HG03103 (cell line): ENCODE measurements around the gene ETV6.

ENCODE experiments used
- ATAC-seq: cut with Tn5 transposase; IDR thresholded peaks from one replicate; pipeline ENCODE4 v1.9.1; 2021; ENCODE audit warnings: low read depth; ENCODE audit not compliant: unreplicated experiment

ETV6 gene

DNA sequence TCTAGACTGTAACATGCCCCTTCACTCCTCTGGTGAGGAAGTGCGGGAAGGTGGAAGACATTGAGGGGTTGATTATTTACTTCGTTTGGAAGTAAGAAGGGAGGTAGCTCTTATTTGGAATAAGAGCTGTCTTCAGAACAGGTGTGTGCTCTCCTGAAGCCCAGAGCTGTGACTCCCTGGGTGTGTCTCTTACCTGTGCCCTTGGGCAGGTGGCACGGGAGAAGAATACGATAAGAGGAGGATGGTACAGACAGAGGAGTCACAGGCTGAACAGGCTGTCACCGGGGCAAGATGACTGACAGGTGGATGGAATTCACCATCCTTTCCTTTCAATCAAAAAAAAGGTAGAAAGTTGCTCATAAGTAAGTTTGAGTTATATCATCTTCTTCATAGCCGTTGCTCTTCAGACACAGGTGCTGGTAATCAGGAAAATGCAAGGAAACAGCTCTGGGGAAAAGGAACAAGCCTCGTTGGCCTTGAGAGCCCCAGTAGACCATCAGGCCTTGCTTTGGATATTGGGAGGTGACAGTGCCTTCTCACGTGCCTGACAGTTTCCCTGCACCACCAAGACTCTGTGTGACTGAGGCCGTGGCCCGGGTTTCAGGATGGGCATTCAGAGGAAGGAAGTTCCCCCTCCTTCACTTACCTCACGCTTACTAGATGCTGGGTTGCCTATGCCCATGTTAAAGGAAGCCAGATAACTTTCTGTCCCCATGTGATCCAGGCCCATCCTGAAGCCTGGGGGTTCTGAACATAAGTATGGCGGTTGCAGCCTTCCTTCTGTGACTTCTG lies 120.4 kb downstream of the ETV6 start:
- no peak for ATAC-seq

DNA sequence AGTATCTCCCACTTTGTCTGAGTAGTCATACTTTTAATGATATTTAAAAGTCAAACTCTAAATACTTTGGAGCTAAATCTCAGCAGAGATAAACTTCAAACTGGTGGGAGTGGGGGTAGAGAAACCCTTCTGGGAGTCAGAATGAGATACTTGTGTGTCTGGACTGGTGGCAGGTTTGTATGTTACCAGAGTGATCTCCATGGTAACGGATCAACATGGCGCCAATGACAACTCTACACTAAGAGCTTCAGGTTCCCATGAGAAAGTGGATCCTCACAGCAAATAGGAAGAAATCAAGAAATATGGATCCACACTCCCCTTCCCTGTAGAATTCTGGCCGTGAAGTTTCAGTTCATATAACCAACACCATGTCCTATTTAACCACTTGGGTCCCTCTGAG lies 121.9 kb downstream of the ETV6 start:
- no peak for ATAC-seq

DNA sequence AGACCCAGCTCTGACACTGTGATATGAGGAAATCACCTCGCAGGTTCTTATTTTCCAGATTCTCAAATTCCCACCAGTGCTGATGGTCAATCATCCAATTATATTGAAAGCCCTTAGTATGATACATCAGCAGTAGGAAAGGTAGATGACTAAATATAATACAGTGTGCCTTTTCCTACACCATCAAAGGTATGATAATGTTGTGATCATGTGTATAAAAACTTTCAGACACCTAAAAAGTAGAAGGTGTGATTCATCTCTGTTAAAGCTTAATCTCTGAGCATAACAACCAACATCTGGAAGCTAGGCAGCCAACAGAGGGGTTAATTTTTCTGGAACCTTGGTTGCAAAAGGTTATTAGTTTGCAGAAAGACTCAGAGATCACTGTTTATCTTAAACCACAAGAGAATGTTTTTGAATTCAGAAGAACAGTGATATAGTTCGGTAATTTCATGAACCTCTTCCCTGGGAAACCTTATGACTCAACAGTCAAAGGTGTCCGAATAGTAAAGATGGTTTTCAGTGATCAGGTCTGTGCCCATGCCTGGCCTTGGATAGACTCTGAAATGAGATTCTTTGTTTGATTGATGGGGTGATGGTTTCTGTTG lies 122.5 kb downstream of the ETV6 start:
- ATAC-seq, result no peak

DNA sequence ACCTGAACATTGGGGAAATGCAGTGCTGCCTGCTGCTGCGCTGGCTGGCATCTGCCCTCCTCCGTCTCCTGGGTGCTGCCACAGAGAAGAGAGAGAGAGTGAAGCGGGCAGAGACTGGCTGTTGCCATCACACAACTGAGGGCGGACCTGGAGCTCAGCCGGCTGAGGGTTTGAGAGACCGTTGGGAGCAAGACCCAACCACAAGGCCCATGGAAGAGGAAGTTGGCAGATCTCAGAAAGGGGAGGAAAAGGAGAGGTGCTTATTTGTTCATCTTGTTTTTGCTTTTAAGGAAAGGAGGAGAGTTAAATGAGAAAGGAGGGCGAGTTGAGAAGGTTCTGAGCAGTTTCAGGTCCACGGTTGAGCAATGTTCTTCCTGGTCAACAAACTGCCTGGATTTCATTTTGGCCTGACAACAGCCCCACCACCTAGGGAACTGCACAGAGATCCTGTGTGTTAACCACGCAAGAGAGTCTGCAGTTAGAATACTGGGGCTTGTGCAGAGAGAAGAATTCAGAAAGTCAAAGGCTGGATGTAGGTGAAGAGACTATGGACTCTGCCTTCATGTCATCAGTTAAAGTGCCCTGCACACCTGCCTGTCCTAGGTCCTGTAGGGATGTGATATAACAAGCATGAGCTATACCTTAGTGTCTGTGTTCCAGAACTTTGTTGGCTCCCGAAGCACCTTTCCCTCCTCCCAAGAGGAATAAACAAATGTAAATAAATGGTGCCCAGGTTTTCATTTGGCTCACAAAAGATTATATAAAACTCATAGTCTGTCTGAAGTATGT lies 124.6 kb downstream of the ETV6 start:
- ATAC-seq, result no peak

DNA sequence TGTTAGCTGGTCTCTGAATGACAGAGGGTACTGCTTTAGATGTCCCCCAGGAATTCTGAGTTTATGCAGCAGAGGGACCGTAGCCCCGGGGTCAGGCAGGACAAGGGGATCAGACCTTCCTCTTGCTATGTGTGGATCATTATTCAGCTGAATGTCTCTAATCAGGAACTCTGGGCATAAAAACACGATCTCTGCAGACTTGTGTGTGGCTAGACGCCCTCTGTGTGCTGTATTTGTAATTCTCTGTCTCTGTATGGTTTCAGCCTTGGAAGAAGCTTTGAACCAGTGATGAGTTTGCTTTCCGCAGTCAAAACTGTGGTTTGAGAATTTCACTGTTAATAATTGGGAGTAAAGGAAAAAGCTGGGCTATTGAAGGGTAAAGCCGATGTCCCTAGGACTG lies 125.3 kb downstream of the ETV6 start:
- no peak for ATAC-seq

DNA sequence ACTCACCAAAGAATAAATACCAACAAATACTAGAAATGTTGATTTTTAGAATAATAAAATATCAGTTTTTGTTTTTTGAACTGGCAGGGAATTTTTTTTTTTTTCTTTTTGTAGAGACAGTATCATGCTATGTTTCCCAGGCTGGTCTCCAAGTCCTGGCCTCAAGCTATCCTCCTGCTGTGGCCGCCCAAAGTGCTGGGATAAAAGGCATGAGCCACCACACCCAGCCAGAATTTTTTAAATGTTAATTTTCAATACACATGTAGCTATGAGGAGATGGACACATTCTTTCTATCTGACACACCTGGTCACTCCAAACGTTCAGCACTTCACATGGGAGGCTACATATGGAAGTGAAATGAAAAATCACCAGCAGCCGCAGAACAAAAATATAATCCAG lies 126.8 kb downstream of the ETV6 start:
- no peak for ATAC-seq

DNA sequence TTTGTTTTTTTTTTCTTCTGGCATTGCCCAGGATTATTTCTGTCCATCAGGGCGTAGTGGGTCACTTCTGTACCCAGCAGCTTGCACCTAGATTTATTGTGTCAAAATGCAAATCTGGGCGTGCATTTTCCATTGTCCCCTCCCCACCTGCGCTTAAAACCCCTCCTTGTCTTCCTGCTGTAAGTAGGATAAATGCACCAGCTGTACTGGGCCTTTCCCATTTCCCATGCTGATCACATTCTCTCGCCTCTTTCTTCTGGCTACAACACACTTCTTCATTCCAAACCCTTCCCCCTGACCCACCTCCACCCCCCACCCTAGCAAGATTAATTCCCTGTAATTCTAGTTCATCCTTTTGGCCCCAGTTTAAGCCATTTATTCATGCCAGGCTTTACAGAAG lies 128.0 kb downstream of the ETV6 start:
- no peak for ATAC-seq

DNA sequence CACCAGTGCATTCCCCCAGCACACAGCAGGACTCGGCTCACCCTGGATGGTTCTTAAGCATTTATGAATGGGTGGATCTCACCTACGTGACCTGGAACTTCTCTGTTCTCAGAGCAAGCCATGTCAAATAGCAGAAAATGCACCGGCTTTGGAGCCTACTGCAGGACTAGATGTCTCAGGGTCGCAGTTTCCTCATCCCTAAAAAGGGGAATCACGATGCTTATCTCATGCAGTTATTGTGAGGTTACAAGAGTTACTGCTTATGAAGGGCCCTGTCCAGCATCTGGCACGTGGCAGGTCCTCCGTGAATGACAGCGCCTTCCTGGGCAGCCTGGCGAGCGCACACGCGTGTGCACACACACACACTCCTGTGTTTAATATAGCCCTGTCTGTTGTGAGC lies 128.5 kb downstream of the ETV6 start:
- ATAC-seq, result no peak

DNA sequence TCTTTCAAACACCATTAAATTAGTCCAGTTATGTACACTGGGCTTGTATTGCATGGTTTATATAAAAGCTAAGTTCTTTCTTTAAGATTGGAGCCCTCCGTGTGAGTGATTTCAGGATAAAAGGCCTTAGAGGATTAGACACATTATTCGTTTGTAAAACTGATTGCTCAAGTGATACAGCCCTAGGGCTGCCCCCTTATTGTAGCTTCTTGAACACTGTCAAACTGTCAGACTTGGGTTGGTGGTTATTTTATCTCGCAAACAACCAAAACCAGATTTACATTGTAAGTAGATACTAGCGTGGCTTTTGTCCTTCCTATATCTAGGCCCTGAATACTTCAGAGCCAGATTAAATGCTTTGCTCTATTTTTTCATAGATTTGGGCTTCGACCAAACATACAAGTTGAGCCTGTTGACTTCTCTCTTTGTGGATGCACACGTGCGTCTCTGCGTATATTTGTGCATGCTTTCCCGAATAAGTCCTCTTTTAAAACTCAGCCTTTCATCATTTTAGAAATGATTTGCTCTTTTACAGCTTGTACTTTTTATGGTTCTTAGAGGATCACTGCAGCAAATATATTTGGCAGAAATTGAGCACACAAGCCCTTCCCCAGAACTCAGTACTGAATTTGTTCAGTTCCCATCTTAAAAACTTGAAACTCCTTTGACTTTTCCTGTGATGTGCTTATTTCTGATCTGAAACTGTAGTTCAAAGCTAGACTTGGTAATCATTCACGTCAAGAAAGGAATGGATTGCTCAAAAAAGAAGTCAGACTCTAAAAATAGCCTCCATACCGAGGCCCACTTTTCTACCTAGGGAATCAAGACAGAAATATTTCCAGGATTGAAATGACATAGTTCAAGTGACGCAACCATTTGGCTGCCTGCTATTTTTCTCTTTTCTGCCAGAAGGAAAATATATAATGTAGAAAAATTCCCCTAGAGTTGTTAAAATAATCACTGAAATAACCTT lies 129.5 kb downstream of the ETV6 start:
- ATAC-seq, result no peak

DNA sequence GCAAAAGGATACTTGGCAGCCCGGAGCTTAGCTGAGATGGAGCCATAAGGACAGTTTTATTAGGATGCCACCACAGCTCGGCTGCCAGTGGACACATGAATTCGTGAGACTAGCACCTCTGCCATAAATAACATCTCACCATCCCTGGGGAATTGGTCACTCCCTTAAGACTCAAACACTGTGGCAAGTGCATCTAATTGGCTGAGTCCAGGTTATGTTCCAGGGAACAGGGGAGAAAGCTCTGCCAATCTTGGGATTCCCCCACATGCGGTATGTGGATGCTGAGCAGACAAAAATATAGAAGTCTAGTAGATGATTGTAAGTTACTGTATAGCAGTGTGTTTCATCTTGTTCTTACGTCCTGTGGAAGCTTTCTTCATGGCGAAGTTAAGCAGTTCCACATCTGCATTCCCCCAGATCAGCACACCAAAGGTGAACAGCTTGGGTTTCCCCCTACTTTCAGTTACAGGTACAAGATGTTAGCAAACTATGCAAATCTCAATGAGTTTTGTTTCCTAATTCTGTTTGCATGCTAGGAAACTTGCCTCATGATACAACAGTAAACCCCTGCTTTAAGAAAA lies 131.1 kb downstream of the ETV6 start:
- peak; percentile 76 for ATAC-seq

DNA sequence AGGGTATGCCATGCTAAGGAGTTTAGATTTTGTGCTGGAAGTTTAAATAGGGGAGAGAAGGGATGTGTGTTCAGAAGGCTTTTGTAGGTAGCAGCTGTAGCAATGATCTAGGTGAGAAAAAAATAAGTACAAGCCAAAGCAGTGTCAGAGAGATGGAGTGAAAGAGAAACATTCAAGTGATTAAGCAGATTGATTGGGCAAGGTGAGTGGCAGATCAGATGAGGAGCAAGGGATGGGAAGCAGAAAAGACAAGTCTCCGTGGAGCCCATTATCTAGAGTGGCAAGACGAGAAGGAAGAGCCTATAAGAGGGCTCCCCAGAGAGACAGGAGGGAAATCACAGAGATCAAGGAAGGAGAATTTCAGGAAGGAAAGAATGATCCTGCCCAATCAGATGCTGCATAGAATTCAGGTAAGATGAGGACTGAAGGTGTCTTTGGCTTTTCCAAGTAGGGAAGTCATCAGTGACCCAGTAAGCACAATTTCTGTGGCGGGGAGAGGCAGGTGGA lies 133.5 kb downstream of the ETV6 start:
- no peak for ATAC-seq

DNA sequence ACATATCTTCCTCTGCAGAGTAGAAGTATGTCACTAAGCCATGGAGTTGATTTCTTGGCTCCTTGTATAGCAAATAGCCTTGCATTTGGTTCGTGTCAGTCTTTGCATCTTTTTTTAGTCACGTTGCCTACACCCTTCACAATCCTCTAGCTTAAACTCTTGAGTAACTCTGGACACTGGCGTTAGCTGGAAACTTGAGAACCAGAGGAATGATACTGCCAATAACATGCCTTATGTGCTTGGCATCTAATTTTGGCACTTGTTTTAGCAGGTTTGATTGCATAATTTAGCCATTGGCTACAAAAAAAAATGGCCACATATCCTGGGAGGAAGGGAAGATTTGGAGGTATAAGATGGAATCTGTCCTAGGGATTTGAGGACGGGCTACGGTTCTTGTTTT lies 136.2 kb downstream of the ETV6 start:
- ATAC-seq, result no peak

DNA sequence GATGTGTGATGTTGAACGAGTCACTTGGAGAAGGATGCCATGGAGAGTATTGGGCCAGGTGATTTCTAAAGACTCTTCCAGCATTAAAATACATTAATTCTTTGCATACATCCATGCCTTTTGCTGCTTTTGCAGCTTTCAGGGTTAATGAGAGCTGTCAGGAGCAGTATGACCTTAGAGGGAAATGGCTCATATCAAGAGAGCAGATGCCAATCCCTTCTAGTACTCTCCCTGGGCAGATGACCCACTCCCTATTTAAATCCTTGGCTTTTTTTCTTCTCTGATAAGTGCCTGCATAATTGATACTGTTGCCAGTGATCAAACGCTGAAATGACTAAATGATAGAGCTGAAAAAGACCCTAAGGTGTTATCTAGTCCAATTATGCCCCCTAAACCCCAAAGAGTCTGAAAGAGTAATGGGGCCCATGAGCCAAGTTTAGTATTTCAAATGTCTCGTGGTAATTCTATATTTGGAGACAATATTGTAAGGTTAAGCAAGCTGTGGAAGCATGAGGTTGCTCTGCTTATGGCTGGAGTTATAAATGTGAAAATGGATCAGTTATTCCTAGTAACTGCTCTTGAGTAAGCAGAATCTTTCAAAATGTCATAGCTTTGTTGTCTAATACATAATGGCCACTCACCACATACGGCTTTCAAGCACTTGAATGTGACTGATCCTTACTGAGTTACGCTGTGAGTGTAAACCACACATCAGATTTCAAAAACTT lies 137.3 kb downstream of the ETV6 start:
- no peak for ATAC-seq

DNA sequence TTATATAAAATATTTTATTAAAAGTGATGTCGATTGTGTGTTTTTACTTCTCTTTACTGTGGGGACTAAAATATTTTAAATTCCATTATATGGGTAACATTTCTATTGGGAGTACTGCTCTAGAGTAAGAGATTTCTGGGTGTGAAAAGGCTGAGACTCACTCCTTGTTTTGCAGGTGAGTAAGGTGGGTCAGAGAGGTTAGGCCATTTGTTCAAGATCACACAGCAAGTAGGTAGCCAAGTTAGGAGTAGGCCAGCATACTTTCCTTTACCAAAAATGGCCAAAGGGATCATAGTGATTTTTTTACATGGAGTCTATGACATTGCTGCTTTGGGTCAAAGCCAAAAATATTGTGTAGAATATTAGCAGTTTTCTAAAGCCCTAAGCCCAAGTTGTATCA lies 138.0 kb downstream of the ETV6 start:
- no peak for ATAC-seq

DNA sequence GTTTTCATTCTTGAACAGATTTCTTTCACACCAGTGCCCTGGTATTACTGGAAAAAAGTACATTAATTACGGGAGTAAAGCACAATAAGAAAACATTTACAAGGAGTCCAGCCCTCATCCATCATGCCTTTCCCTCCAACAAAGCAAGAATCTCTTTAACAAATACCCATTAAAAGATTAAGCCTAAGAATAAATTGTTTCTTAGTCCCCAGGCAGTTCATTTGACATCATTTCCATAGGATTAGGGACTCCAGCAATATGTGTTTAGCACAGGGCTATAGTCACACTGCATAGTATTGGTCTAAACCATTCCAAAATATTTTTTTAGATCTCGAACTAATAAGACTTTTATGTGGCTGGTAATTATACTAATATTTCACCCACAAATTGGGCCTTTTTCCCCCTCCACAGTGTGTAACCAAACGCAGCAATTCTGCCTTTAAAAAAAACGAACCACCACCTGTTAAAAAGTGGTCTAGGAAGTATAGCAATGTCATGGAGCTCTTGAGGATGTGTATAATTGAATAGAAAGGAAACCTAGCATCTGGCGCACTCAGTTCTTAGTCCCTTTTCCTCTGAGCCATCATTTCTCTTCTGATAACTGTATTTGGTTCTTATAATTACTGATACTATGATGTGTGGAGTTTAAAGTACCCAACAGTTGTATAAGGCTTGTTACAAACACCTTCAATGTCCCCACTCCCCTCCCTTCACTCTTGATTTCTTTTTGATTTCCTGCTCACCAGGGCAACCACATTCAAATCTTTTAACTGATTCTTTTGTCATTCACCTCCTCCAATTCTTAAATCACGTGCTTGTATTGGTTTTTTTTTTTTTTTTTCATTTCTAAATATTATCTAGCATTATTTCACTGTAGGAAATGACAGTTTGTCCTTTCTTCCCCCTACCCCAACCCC lies 138.7 kb downstream of the ETV6 start:
- no peak for ATAC-seq

DNA sequence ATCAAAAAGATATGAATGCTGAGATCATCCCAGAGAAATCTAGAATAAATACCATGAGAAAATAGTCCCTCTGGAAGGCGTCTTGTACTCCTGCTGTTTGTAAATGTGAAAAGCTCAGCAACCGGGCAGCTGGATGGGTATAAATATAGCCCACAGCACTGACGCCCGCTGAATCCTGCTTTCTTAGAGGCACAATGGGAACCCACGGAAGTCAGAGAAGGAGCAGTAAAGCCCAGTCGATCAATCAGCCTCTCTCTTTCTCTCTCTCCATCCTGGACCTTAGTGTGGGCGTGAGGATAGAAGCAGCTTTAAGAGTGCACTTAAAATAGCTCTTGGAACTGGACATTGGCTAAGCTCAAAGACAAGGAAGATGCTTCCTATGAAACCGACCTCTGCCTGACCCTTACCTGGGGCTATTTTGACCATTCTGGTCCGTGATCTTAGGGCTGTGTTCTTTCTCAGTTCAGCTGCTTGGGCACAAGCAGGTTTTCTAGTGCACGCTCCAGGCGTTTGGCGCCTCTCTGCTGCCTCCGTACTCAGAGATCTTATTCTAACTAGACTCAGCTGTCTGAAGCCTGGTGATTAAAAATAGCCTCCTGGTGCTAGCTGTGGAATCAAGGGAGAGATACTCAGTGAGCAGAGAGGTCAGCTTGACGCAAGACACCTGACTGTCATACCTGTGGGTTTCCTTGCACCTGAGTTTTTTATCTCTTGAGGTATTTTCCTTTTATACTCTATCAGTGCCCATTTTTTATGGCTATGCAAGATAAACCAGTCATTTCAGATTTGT lies 144.6 kb downstream of the ETV6 start:
- no peak for ATAC-seq

DNA sequence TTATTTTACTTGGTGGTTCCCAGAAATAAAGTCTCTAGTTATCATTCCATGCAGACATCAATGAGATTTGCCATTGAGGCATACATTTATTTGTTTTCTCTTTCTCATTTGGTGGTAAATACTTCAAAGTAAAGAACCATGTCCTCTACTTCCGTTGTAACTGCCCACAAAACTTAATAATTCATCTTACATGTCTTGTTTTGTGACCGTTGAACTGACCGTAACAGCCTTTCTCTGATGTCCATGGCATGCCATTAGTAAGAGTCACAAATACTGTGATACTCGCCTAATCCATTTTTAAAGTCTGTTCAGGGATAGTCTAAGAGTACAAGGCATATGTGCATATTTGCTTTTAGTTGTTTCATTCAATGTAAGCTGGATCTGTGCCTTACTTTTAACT lies 145.3 kb downstream of the ETV6 start:
- ATAC-seq, result no peak
